Immature natural killer cell (primary cell): ENCODE data around the gene DGKA. TPM values are rescaled to one million over a fixed set of nuclear protein-coding genes. Genes with fewer than 3 reads are reported as not detected.
A peak's percentile ranks its signal among the peaks of the same experiment; 100 is the strongest.

Experiments used
- DNase-seq, 3 donors: peaks; one replicate each; pipeline ENCODE4 v3.0.0; 2022; ENCODE audit warnings: mixed read lengths in 1 of 3
- H3K27ac Mint-ChIP-seq, 6 donors: one replicate each; pipeline ENCODE4 v1.8.0; 2020; ENCODE audit warnings: mixed read lengths in 6 of 6, mild to moderate bottlenecking in 5 of 6, inconsistent platforms in 4 of 6, moderate library complexity in 3 of 6
- H3K27me3 Mint-ChIP-seq, 3 donors: one replicate each; pipeline ENCODE4 v1.8.0; 2020 to 2021; ENCODE audit warnings: low read depth in 3 of 3, mild to moderate bottlenecking in 3 of 3, mixed read lengths in 3 of 3, moderate library complexity in 3 of 3, inconsistent platforms in 1 of 3
- H3K36me3 Mint-ChIP-seq, 3 donors: one replicate each; pipeline ENCODE4 v1.8.0; 2020; ENCODE audit warnings: mixed read lengths in 3 of 3, inconsistent platforms in 2 of 3, mild to moderate bottlenecking in 2 of 3
- H3K4me1 Mint-ChIP-seq, 2 donors: one replicate each; pipeline ENCODE4 v1.8.0; 2020; ENCODE audit warnings: inconsistent platforms in 2 of 2, mild to moderate bottlenecking in 2 of 2, mixed read lengths in 2 of 2, moderate library complexity in 1 of 2
- H3K4me3 Mint-ChIP-seq, 5 donors: one replicate each; pipeline ENCODE4 v1.8.0; 2020; ENCODE audit warnings: mild to moderate bottlenecking in 5 of 5, mixed read lengths in 5 of 5, inconsistent platforms in 3 of 5, moderate library complexity in 3 of 5
- H3K9me3 Mint-ChIP-seq, 6 donors: one replicate each; pipeline ENCODE4 v1.8.0; 2020; ENCODE audit warnings: mild to moderate bottlenecking in 6 of 6, mixed read lengths in 6 of 6, inconsistent platforms in 4 of 6, moderate library complexity in 3 of 6
- polyA plus RNA-seq, 3 donors: library from polyadenylated mRNA; unstranded; fragments of 300-500 nt; fragmentation: Illumina TruSeq; gene quantifications; one replicate each; pipeline ENCODE4 v1.2.3, GENCODE V29; 2021

Gene DGKA
- polyA plus RNA-seq, 3 donors from 2014 or later = 14.9 to 38.1 (median 19.7) TPM

GRCh38 chr12:55934773-55935172, 3.8 kb downstream of the DGKA start:
- H3K27me3 Mint-ChIP-seq = peaks cover 7 to 8% (median 7%) of the 10 kb centered on the region in 3 donors
- H3K4me3 Mint-ChIP-seq = no peak overlapping the region
- no peaks in the 10 kb centered on the region for H3K9me3 Mint-ChIP-seq
- DNase-seq = no peak
- peak overlapping the region in 4 of 6 donors; percentile 5 to 76 (median 32) for H3K27ac Mint-ChIP-seq
- H3K36me3 Mint-ChIP-seq = peaks cover 4 to 14% (median 12%) of the 10 kb centered on the region in 3 donors
- H3K4me1 Mint-ChIP-seq = peaks cover 42% of the 10 kb centered on the region in 2 donors

- Mint-ChIP-seq H3K36me3 (peaks cover 10 to 22% (median 12%) of the 10 kb centered on the region in 3 donors), H3K4me1 (peaks cover 42% of the 10 kb centered on the region in 2 donors), H3K4me3 (no peak overlapping the region), H3K27me3 (peaks cover 4 to 8% (median 7%) of the 10 kb centered on the region in 3 donors), H3K9me3 (no peaks in the 10 kb centered on the region), H3K27ac (peak overlapping the region in 1 of 6 donors; percentile 62)
- DNase-seq = no peak
Measured at GRCh38 chr12:55935738-55936151, 4.8 kb downstream of the DGKA start.

GRCh38 chr12:55937981-55938380, 7.0 kb downstream of the DGKA start:
- no peak overlapping the region for H3K4me3 Mint-ChIP-seq
- peaks cover 24% of the 10 kb centered on the region in 2 donors for H3K4me1 Mint-ChIP-seq
- no peak for DNase-seq
- H3K36me3 Mint-ChIP-seq = peaks cover 20 to 39% (median 22%) of the 10 kb centered on the region in 3 donors
- H3K27me3 Mint-ChIP-seq = peaks cover 0 to 2% (median 1%) of the 10 kb centered on the region in 3 donors
- no peaks in the 10 kb centered on the region for H3K9me3 Mint-ChIP-seq
- H3K27ac Mint-ChIP-seq = peak overlapping the region in 1 of 6 donors; percentile 1

- Mint-ChIP-seq H3K27me3 (peaks cover 0 to 2% (median 1%) of the 10 kb centered on the region in 3 donors), H3K4me3 (no peak overlapping the region), H3K9me3 (no peaks in the 10 kb centered on the region), H3K36me3 (peaks cover 29 to 48% (median 30%) of the 10 kb centered on the region in 3 donors), H3K27ac (peak overlapping the region in 3 of 6 donors; percentile 9 to 30 (median 23)), H3K4me1 (peaks cover 18 to 20% of the 10 kb centered on the region in 2 donors)
- DNase-seq = no peak
Measured at GRCh38 chr12:55938826-55939501, 8.0 kb downstream of the DGKA start.

- Mint-ChIP-seq H3K4me3 (peak overlapping the region in 3 of 5 donors; percentile 30 to 49 (median 43)), H3K4me1 (peaks cover 12 to 17% of the 10 kb centered on the region in 2 donors), H3K27ac (peak overlapping the region; percentile 31 to 77 (median 62)), H3K9me3 (no peaks in the 10 kb centered on the region), H3K36me3 (peaks cover 34 to 56% (median 35%) of the 10 kb centered on the region in 3 donors), H3K27me3 (peaks cover 0 to 2% (median 1%) of the 10 kb centered on the region in 3 donors)
- DNase-seq = peak; percentile 81 to 84 (median 83)
Measured at GRCh38 chr12:55940065-55940732, 9.2 kb downstream of the DGKA start.

- H3K27ac Mint-ChIP-seq = peak overlapping the region in 2 of 6 donors; percentile 16 to 73
- no peaks in the 10 kb centered on the region for H3K9me3 Mint-ChIP-seq
- H3K36me3 Mint-ChIP-seq = peaks cover 38 to 65% (median 39%) of the 10 kb centered on the region in 3 donors
- H3K4me3 Mint-ChIP-seq = no peak overlapping the region
- peaks cover 12 to 13% of the 10 kb centered on the region in 2 donors for H3K4me1 Mint-ChIP-seq
- peaks cover 0 to 1% (median 0%) of the 10 kb centered on the region in 3 donors for H3K27me3 Mint-ChIP-seq
- DNase-seq = no peak
Measured at GRCh38 chr12:55942055-55942454, 11.1 kb downstream of the DGKA start.

GRCh38 chr12:55942577-55943136, 11.7 kb downstream of the DGKA start:
- peaks cover 33 to 63% (median 39%) of the 10 kb centered on the region in 3 donors for H3K36me3 Mint-ChIP-seq
- DNase-seq = no peak
- no peaks in the 10 kb centered on the region for H3K9me3 Mint-ChIP-seq
- H3K4me3 Mint-ChIP-seq = no peak overlapping the region
- peak overlapping the region in 1 of 6 donors; percentile 53 for H3K27ac Mint-ChIP-seq
- peaks cover 12 to 13% of the 10 kb centered on the region in 2 donors for H3K4me1 Mint-ChIP-seq
- H3K27me3 Mint-ChIP-seq = peaks cover 0 to 1% (median 0%) of the 10 kb centered on the region in 3 donors

GRCh38 chr12:55946553-55946952, 15.6 kb downstream of the DGKA start:
- no peak for DNase-seq
- no peak overlapping the region for H3K4me3 Mint-ChIP-seq
- H3K4me1 Mint-ChIP-seq = no peaks in the 10 kb centered on the region
- H3K36me3 Mint-ChIP-seq = peaks cover 35 to 53% (median 39%) of the 10 kb centered on the region in 3 donors
- no peaks in the 10 kb centered on the region for H3K9me3 Mint-ChIP-seq
- H3K27me3 Mint-ChIP-seq = peaks cover 0 to 1% (median under 1%) of the 10 kb centered on the region in 3 donors
- no peak overlapping the region for H3K27ac Mint-ChIP-seq

- H3K4me1 Mint-ChIP-seq = no peaks in the 10 kb centered on the region
- no peak for DNase-seq
- H3K27ac Mint-ChIP-seq = peak overlapping the region in 3 of 6 donors; percentile 23 to 70 (median 57)
- H3K27me3 Mint-ChIP-seq = peaks cover 0 to 2% (median 0%) of the 10 kb centered on the region in 3 donors
- no peaks in the 10 kb centered on the region for H3K9me3 Mint-ChIP-seq
- H3K36me3 Mint-ChIP-seq = peaks cover 7 to 33% (median 9%) of the 10 kb centered on the region in 3 donors
- H3K4me3 Mint-ChIP-seq = no peak overlapping the region
Measured at GRCh38 chr12:55955344-55955743, 24.4 kb downstream of the DGKA start.

- no peak for DNase-seq
- Mint-ChIP-seq H3K9me3 (no peaks in the 10 kb centered on the region), H3K36me3 (peaks cover 7 to 32% (median 9%) of the 10 kb centered on the region in 3 donors), H3K4me1 (no peaks in the 10 kb centered on the region), H3K27me3 (peaks cover 0 to 2% (median 0%) of the 10 kb centered on the region in 3 donors), H3K4me3 (no peak overlapping the region), H3K27ac (peak overlapping the region in 1 of 6 donors; percentile 48)
Measured at GRCh38 chr12:55955800-55956508, 25.0 kb downstream of the DGKA start.

GRCh38 chr12:55957106-55957859, 26.3 kb downstream of the DGKA start:
- peak overlapping the region in 2 of 6 donors; percentile 19 to 86 for H3K27ac Mint-ChIP-seq
- no peaks in the 10 kb centered on the region for H3K9me3 Mint-ChIP-seq
- no peak overlapping the region for H3K4me3 Mint-ChIP-seq
- peaks cover 0 to 18% (median 3%) of the 10 kb centered on the region in 3 donors for H3K36me3 Mint-ChIP-seq
- H3K4me1 Mint-ChIP-seq = no peaks in the 10 kb centered on the region
- H3K27me3 Mint-ChIP-seq = no peaks in the 10 kb centered on the region
- no peak for DNase-seq

- Mint-ChIP-seq H3K36me3 (no peaks in the 10 kb centered on the region), H3K27ac (no peak overlapping the region), H3K27me3 (peaks cover 0 to 5% (median 4%) of the 10 kb centered on the region in 3 donors), H3K4me3 (no peak overlapping the region), H3K9me3 (no peaks in the 10 kb centered on the region), H3K4me1 (peaks cover 27 to 35% of the 10 kb centered on the region in 2 donors)
- DNase-seq = no peak
Measured at GRCh38 chr12:55963760-55964159, 32.8 kb downstream of the DGKA start.
